GM12892 (cell line): ENCODE data around the gene KDM1A.

Experiments used
- DNase-seq: peaks from one replicate; pipeline ENCODE4 v3.0.0; 2011; ENCODE audit not compliant: insufficient read length
- FAIRE-seq: peaks from 2 replicates; lab custom pipeline; 2011; peaks lifted over from hg19 to GRCh38; lab: Jason Lieb, UNC
- POLR2A ChIP-seq: IDR thresholded peaks from 2 replicates; pipeline ENCODE4 v1.6.1; 2011; ENCODE audit warnings: low read depth, low read length, control low read depth
- POLR2AphosphoS5 ChIP-seq: IDR thresholded peaks from 2 replicates; pipeline ENCODE4 v1.6.1; 2011; ENCODE audit warnings: low read depth, low read length, control low read depth
- TAF1 ChIP-seq: IDR thresholded peaks from 2 replicates; pipeline ENCODE4 v1.6.1; 2011; ENCODE audit warnings: low read depth, mild to moderate bottlenecking, control low read depth, low read length, borderline replicate concordance

KDM1A gene

DNA sequence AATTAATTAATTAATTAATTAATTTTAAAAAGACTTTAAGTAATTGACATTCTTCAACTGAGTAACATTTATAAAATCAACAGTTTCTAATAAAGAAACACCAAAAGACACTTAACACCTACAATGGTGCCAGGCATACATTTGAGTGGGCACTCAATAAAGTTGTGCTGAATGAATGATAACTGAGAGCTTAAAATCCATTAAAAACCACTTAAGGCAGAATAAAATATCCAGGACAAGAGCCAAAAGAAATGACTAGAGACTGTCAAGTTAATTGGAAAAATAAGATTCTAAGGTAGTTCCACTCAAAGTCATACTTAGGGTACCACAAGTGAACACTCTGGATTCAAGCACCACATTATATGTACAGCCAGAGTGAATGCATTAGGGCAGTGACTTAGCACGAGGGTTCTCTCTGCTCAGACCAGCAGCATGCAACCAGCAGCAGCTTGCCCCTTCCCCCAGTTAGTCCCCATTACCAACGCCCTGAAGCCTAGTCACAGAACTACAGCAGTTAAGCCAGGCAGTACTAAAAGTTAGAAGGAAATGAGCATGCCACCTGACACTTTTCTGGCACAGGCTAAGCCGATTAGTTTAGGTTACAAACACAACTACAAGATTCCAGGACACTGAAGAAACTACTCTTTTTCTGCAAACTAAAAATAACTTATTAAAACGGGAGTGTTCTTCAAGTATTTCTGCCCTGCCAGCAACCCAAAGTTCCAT is 102.9 kb downstream of the KDM1A start:
- DNase-seq = no peak
- no peak for FAIRE-seq
- no peak for TF ChIP-seq POLR2AphosphoS5
- TF ChIP-seq POLR2A = no peak
- TF ChIP-seq TAF1 = no peak

DNA sequence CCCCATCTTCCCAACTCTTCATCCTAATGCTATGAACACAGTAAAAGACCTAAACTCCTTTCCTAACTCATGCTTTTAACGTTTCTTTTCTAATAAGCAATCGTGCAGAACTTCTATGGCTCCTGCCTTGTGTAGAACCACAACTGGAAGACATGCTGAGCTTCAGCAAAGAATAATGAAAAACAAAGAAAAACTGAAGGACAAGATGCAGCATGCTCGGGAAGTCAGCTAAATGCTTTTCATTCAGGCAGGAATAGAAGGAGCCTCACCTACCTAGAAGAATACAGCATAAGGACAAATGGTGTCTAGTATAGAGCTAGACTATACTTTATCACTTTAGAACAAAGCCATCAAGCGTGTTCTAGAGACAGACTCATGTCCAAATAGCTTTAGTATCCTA is 103.5 kb downstream of the KDM1A start:
- no peak for TF ChIP-seq POLR2A
- no peak for TF ChIP-seq TAF1
- TF ChIP-seq POLR2AphosphoS5 = no peak
- DNase-seq (no peak), FAIRE-seq (no peak)

DNA sequence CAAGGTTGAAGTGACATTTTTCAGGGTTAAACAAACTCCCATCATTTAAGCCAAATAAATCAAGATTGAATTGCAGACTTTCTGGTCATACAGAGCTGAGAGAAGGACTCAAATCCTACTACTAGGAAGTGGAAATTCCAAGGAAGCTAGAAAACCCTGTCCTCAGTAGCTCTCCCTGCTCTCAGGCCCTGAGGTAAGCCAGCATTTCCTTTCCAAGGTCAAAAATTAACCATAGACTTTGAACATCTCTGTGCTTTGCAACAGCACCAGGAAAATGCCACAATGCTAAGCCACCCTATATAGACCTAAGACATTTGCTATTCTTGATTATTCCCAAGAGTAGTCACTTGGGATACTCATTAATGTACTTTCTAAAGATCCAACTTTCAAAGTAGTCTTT is 104.3 kb downstream of the KDM1A start:
- TF ChIP-seq POLR2A (no peak), TAF1 (no peak), POLR2AphosphoS5 (no peak)
- FAIRE-seq = no peak
- no peak for DNase-seq

DNA sequence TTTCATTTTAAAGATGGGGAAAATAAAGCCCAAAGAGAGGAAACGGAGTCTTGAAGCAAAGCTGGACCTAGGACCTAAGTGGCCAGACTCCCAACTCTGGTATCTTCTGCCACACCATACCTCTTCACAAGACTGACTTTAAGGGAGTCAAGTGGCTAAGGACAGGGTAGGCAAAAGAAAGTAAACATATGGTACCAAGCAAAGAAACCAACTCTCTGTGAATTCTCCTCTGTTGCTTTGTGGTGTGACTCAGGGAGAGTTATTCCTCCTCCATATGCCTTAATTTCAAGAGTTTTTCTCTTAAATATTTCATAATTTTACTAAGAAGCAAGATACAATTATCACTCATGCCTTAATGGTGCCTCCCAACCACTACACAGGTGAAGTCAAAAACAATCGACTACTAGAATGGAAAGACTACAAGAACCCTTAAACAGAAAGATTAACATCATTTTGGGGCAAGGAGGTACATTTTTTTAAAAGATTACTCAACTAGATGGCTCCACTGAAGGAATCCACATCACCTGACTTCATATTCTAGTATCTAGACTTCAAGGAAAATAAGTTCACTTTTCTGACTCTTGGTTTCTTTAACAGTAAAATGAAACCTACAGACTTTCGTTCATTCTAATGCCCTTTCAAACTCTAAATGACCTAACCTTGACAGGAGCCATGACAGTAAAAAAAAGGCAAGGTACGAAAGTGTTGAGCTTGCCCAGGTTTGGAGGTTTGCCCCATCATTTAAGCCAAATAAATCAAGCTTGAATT is 105.2 kb downstream of the KDM1A start:
- FAIRE-seq (no peak), DNase-seq (no peak)
- TF ChIP-seq POLR2AphosphoS5 (no peak), TAF1 (no peak), POLR2A (no peak)

DNA sequence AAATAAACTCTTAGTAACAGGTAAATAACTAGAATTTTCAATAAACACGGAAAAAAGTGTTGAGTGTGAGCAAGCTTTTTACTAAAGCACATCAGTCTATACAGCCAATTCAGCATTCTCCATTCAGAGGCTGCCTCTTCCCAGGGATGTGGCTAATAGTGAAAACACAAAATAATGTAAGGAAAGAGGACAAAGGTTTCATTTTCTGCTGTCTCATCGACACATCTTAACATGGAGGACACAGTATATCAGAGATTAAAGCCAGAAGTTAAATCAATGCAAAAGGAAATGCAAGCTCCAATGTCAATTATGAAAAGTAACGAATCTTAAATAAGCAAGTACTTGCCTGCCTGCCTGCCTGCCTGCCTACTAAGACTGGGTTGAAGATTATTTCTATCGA is 106.2 kb downstream of the KDM1A start:
- DNase-seq = no peak
- FAIRE-seq = no peak
- no peak for TF ChIP-seq POLR2AphosphoS5
- TF ChIP-seq POLR2A = no peak
- no peak for TF ChIP-seq TAF1

DNA sequence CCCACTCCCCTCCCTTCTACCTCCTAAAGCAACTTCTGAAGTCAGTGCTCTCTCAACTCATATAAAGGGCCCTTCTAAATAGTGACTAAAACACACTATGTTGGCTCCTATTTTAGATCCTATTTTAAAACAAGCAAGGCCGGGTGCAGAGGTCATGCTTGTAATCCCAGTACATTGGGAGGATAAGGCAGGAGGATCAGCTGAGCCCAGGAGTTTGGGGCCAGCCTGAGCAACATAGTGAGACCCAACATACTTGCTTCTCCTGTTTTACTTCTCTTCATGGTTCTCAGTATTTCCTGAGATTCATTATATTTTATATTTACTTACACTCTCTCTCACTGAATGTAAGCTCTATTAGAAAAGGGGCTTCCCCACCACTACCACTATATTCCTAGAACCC is 106.9 kb downstream of the KDM1A start:
- DNase-seq = no peak

DNA sequence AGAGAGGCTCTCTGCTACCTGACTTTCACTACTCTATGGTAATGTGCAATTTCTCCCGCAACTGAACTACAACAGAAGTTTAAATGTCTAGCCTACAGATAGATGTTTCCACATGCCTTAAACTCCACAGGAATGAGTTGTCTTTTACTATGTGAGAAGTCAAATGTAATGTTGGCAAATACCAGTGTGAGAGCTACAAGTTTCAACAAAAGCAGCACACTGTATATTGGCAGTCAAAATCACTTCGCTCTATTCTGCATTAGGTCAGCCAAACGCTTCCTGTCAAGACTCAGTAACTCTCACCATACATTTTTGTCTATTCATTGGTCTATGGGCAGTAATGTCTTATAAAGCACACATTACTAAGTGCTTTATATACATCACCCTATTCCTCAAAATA is 107.5 kb downstream of the KDM1A start:
- no peak for FAIRE-seq

More for the DNA sequence above, 106.9 kb downstream of the KDM1A start:
- no peak for TF ChIP-seq TAF1
- no peak for FAIRE-seq

DNA sequence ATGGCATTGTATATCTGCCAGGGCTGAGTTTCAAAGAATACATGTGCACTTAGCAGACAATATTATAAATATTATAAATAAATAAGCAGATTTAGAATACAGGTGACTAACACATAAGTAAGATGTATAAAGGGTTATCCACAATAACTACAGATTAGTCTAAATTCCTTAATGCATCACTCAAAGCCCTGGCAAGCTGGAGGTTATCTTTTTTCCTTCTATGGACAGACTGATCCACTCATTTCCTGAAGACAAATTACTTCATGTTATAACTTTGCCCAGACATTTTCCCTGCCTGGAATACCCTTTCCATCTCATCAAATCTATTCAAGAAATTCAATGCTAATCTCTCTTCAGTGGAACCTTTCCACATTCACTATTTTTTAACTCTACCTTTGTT is 110.6 kb downstream of the KDM1A start:
- FAIRE-seq (no peak), DNase-seq (no peak)
- TF ChIP-seq POLR2A (no peak), POLR2AphosphoS5 (no peak), TAF1 (no peak)

More for the DNA sequence above, 107.5 kb downstream of the KDM1A start:
- DNase-seq = no peak
- no peak for TF ChIP-seq TAF1
- TF ChIP-seq POLR2AphosphoS5 = no peak

DNA sequence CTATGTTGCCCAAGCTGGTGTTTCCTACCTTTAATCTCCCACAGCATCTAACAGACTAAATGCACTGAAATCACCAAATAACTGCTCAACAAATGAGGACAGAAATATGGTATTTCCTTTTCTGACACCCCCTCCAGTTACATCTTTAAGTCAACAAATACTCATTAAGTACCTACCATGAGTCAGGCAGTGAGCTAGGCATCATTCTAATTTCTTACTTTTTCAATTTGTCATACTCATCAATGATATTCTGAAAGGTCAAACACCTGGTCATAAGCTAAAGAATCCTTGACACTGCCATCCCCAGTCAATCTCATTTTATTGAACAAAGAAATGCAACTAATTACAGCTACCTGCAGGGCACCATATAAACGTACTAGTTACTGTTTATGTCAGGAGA is 112.8 kb downstream of the KDM1A start:
- TF ChIP-seq TAF1 (no peak), POLR2A (no peak), POLR2AphosphoS5 (no peak)
- no peak for DNase-seq
- no peak for FAIRE-seq
